OCI-LY7 (cell line): ENCODE results near the gene LRRK1.

ENCODE experiments used
- EZH2phosphoT487 ChIP-seq: fragments of 200-600 bp; sonication (generic); IDR thresholded peaks from 2 replicates; pipeline ENCODE4 v1.6.1; 2018; ENCODE audit warnings: low read depth, borderline replicate concordance, mild to moderate bottlenecking, mixed run types, antibody characterized with exemption, low read length, moderate library complexity, mixed read lengths
- TF ChIP-seq, protein P1 (sequence below): fragments of 200-600 bp; sonication (generic); conservative IDR thresholded peaks from 2 replicates; pipeline ENCODE4 v1.5.1; 2014; ENCODE audit warnings: mild to moderate bottlenecking, antibody characterized with exemption, low read length, moderate library complexity, mixed read lengths

DNA sequence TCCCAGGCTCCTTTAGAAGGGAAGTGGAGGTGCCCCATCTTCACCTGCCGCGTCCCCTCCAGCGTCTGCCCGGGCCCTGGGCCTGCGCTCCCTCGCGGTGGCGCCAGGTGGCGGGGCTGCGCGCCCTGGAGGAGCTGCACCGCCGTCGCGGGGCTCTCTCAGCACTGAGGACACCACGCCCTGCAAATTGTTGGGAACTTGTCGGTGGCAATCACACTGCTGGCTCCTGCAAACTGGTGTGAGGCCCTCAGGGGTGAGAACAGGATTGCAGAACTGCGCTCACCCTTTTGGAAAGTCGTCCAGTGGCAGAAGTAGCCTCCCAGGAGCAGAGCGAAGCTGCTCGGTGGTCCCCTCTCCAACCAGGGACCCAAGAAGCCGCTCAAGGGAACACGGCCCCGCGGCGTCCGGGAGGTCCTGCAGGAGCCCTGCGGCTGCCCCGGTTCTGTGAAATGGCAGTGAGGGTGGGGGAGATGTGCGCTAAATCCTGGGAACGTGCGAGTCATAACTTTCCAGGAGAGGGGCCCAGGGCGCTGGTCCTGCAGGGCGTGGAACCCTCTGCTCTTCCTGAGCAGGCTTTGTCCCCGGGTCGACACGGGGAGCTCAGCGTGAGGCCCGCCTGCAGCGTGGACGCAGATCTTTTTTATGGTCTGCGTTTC, 995 bp upstream of the LRRK1 start:
- TF ChIP-seq, protein P1, sequence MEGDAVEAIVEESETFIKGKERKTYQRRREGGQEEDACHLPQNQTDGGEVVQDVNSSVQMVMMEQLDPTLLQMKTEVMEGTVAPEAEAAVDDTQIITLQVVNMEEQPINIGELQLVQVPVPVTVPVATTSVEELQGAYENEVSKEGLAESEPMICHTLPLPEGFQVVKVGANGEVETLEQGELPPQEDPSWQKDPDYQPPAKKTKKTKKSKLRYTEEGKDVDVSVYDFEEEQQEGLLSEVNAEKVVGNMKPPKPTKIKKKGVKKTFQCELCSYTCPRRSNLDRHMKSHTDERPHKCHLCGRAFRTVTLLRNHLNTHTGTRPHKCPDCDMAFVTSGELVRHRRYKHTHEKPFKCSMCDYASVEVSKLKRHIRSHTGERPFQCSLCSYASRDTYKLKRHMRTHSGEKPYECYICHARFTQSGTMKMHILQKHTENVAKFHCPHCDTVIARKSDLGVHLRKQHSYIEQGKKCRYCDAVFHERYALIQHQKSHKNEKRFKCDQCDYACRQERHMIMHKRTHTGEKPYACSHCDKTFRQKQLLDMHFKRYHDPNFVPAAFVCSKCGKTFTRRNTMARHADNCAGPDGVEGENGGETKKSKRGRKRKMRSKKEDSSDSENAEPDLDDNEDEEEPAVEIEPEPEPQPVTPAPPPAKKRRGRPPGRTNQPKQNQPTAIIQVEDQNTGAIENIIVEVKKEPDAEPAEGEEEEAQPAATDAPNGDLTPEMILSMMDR = peak; percentile 92
- TF ChIP-seq EZH2phosphoT487 = no peak
